HG03442 (cell line): ENCODE results near the gene PRICKLE3.
"Not testable (repeated sequence)": the region's sequence is repeated elsewhere in the genome, so short reads cannot be mapped to it uniquely, and the experiment has no call there.

Experiments
- ATAC-seq: cut with Tn5 transposase; IDR thresholded peaks from one replicate; pipeline ENCODE4 v1.9.1; 2021; ENCODE audit warnings: mild to moderate bottlenecking, moderate library complexity; ENCODE audit not compliant: unreplicated experiment

The PRICKLE3 gene

DNA sequence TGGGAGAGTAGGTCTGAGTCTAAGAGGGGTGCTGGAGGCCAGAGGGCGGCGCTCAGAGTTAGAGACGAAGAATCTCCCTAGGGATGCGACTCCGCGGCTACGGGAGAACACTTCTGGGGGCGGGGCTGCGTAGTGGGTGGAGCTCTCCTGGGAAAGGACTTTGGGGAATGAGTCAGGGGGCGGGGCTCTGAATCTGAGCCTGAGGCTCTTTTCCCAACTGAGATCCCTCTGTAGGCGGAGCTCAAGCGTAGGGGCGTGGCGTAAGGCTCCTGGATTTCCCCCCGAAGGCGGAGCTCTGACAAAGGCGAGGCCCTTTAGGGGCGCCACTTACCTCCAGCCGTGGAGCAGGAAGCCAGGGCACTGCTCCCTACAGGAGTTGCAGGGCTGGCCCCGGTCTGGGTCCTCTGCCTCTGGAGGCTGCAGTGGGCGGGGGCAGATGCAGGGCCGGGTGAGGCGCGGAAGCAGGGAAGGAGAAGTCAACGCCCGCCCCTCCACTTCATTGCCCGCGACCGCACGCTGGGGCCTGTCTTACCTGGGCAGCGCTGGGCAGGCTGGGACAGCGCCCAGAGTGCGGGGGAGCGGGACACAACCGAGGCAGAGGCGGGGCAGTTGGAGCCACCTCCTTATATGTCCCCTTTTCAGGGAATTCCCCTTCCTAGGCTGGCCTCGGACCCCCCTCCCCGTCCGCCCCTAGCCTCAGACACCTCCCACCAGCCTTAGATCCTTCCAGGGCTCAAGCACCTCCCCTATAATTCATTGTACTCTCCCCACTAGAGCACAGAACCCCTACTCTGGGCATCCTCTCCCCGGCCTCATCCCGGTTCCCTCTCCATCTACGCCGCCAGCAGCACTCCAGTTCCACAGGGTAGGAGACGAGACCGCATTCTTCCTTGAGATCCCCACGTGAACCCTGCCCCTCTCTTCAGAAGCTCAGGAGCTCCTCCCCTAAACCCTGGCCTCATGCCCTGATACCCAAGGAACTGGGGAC, 1.6 kb downstream of the PRICKLE3 start:
- ATAC-seq = no peak

DNA sequence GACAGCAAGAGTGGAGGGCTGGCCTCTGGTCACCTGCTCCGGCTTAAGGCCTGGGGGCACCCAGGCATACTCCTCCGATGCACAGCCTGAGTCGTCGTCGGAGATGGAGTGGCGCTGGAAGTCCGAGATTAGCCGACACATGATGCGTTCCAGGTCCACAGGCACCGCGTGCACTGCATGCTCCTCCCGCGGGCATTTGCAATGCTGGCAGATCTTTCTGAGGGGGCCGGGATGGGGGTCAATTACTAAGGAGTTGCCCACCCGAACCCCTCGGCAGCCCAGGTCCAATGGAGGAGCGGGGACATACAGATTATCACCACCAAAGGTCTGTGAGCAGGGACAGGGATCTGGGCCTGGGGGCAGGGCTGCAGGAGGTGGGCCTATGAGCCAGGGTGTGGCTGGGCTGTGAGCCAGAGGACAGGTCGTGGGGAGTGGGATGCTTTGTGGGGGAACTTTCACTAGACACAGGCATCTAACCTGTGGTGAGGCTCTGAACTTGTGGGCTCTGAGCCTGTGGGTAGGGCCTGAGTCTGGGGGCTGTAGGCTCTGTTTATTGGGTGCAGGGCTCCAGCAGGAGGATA, 2.4 kb downstream of the PRICKLE3 start:
- ATAC-seq = no peak

DNA sequence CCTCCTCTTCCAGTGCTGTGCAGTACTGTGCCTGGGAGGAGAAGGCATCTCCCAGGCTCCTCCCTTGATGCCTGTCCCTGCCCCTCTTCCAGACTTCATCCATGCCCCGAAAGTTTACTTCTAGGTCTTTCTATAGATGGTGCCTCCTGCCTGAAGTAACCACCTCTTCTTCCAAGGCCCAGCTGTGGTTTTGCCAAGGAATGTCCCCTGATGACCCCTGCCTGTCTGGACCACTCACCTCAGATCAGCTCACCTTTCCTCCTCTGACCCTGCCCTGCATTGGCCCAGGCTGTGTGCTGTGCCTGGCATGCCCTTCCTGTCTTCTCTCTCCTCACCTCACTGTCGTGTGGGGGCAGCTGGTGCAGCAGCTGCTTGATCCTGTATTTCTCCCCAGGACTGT, 6.8 kb downstream of the PRICKLE3 start:
- ATAC-seq = no peak

DNA sequence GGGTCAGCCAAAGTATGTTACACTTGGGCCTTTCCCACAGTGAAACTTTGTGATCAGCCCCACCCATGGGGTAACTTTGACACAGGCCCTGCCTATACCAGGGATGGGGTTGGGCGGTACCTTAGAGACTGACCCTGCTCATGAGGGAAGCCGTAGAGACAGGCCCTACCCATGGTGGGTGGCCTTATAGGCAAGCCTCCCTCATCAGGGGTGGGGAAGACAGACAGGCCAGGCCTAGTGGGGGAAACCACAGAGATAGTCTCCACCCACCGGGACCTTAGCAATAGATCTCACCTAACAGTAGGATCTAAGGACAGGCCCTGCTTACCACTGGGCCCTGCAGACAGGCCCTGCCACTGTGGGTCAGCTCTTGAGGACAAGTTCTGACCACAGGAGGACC, 7.6 kb downstream of the PRICKLE3 start:
- ATAC-seq = no peak

DNA sequence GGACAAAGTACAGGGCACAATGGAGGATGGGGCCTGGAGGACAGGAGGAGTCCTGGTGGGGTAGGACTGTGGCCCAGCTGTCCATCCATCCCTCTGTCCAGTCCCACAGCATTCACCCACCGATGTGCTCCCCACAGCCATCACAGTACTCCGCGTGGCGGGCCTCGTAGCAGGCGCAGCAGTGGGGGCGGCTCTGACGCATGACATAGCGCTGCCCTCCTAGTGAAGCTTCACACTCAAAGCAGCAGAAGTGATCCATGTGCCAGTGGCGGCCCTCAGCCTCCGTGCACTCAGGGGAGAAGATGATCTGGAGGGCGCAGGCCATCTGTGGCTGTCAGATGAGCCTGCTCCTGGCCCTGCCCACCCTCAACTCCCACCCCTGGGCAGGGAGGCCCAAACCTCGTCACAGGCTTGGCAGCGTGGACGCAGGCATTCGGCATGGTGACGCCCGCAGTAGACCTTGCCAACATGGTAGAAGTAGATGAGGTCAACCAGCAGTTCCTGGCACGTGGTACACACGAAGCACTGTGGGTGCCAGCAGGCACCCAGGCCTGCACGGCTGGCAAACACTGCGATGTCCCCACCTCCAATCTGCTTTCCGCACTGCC, 8.2 kb downstream of the PRICKLE3 start:
- no peak for ATAC-seq

DNA sequence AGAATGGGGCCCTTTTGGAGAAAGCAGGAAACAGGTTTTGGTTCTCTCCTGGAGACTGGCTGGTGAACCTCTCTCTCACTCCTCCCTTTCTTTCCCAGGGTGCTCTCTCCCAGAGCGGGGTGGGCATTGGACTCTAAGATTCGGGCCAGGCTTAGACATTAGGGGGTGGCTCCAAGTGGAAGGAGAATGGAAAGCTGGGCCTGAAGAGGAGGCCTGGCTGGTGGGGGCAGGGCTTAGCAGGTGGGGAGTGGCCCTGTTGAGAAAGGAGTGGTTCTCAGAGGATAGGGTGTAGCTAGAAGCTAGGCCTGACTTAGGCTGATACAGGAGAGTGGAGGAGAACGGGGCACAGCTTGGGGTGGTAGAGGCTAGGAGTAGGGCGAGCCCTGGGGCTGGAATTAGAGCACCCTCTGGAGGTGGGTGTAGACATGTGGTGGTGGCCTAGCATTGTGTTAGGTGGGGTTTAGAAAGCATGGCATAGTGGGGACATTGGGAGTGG, 8.8 kb downstream of the PRICKLE3 start:
- ATAC-seq = no peak

DNA sequence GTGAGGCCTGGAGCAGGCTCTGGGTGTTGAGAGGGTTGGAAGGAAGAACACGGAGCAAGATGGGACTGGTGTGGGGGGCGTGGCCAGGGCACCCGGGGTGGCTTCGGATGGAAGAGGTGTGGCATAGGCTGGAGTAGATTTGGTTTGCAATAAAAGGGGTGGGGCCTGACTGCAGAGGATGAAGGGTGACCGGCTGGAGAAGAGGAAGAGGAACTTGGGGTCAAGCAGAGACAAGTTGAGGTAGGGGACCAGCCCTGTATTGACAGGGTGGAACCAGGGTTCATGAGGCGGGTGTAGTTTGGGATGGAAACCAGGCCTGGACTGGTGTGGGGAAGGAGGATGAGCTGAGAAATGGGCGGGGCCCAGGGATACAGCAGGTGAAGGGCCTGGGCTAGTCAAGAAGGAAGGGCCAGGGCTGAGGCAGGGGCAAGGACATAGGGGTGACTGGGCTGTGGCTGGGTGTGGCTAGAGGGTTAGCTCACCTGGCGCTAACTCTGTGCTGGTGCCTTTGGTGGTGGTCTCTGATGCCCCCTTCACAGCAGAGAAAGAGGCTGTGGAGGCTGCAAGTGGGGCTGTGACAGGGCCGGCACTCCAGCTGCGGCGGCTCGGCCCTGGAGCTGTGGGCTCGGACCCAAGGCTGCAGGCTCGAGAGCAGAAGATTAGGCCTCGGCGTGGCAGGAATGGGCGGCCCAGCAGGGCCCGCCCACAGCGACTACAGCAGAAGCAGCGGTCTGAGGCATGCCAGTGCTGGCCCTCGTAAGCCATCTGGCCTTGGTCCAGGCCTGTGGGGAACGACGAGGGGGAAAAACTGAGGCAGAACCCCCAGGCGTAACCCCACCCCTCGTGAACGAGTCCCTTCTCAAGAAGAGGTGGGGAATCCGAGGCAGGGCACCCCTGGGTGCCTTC, 9.5 kb downstream of the PRICKLE3 start:
- ATAC-seq = no peak

DNA sequence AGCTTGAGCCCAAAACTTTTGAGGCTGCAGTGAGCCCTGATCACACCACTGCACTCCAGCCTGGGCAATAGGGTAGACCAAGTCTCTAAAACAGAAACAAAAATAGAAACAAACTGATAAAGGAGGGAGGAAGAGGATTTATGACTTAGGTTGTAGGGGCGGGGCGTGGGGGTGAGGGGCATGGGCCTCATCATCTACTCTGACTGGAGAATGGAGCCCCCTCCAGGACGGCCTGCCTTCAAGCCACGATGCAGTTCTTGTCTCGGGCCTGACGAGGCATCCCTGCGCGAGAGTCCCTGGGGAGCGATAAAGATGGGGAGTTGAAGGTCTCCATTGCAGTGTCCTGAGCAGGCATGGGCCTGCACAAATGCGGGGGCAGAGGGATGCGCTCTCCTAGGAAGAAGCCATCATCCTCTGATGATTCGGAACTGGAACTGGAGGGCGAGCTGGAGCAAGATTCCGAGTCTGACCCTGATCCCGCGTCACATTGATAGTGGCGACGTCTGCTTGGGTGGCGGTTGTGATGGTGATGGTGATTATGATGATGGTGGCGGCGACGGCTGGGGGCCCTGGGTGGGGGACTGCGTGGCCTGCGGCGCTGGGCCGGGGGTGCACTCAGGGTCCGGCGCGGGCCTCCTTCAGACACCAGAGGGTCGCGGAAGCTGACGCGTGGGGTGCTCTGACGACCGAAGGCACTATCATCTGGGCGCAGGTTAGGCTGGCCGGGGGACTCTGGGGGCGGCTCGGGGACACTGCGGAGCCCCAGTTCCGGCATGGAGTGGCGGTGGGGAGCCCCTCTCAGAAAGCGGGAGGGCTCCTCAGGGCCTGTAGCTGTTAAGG, 10.5 kb downstream of the PRICKLE3 start:
- ATAC-seq = no peak

DNA sequence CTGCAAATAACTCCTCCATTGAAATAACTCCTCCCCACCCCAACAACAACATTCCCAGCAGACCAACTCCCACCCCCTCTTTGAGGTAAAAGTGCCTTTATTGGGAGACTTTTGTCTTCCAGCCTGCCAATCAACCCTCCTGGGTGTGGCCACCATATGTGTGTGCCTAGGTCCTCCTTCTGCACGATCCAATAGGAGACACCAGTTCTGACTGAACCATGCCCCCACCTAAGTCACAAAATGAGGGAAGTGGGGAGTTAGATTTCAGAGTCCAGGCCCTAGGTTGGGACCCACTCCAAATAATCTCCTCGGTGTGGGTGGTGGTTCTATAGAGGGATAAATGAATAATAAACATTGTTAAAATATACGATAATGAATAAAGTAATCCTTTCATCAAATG, 11.4 kb downstream of the PRICKLE3 start:
- ATAC-seq = no peak

DNA sequence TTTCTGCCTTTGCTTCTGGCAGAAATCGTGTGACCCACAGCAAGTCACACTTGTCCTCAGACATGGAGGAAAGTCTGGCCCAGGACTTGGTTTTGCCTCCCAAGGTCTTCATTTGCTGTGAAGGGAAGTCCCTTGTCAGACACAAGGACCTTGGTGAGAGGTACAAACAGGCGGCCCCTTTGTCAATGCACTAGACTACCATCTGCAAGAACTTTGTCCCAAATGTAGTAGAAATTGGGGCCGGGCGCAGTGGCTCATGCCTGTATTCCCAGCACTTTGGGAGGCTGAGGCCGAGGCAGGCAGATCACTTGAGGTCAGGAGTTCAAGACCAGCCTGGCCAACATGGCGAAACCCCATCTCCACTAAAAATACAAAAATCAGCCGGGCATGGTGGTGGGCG, 12.6 kb downstream of the PRICKLE3 start:
- ATAC-seq = not testable (repeated sequence)

DNA sequence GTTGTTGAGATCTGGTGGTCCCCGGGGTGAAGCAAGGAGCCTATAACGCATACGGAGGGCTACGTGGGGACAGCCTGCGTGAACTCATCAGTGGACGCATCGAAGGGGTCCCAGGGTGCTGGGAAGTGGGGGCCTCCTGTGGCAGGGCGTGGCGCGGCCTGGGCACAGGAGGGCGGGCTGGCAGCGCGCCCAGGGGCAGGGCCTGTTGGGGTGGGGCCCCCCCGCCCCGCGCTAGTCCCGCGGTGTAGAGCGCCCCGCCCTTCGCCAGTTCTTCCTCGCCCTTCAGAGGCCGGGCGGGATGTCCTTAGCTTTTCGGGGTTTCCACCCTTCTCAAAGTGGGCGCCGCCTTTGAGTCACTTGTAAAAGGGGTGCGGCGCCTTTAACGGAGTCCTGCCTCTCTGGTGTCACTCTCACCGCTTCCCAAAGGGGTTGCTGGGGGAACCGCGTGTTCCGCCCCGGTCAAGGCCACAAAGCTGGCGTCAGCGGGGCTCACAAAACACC, 13.8 kb downstream of the PRICKLE3 start:
- peak; percentile 65 for ATAC-seq

DNA sequence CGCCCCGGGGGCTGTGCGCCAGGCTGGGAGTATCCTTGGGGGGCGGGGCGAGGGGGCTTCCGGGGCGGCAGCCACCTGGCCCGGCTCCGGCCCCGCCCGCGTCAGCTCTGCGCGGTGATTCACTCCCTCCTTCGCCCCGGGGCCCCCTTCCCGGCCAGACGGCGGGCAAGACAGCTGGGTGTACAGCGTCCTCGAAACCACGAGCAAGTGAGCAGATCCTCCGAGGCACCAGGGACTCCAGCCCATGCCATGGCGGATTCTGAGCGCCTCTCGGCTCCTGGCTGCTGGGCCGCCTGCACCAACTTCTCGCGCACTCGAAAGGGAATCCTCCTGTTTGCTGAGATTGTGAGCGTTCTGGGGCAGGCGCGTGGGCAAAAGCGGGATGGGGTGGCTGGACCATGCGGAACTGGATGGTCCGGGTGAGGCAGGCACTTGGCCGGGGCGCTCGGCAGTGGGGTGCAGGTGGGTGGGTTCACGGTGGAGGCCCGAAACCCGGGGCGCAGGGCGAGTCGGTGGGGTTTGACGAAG, 14.4 kb downstream of the PRICKLE3 start, which contains the start of gene PLP2:
Gene PLP2 (plus strand): TSS at position 147 of the 528 bp plus-strand sequence. CDS start 103 bp downstream, at position 250.
- ATAC-seq = peak; percentile 32

DNA sequence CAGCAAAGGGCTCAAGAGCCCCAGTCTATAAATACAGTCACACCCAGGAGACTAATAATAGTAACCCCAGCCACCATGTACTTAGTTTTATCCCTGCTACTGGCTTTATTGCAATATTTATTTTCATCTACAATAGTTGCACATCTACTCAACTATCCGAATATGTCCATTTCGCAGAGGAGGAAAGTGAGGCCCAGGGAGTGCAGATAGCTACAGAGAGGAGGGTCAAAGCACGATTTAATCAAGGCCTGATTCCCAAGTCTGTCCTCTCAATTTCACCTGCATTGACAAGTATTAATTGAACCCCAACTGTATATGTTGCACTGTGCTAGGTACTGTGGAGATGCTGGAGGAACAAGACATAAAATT, 18.4 kb downstream of the PRICKLE3 start:
- ATAC-seq = no peak

DNA sequence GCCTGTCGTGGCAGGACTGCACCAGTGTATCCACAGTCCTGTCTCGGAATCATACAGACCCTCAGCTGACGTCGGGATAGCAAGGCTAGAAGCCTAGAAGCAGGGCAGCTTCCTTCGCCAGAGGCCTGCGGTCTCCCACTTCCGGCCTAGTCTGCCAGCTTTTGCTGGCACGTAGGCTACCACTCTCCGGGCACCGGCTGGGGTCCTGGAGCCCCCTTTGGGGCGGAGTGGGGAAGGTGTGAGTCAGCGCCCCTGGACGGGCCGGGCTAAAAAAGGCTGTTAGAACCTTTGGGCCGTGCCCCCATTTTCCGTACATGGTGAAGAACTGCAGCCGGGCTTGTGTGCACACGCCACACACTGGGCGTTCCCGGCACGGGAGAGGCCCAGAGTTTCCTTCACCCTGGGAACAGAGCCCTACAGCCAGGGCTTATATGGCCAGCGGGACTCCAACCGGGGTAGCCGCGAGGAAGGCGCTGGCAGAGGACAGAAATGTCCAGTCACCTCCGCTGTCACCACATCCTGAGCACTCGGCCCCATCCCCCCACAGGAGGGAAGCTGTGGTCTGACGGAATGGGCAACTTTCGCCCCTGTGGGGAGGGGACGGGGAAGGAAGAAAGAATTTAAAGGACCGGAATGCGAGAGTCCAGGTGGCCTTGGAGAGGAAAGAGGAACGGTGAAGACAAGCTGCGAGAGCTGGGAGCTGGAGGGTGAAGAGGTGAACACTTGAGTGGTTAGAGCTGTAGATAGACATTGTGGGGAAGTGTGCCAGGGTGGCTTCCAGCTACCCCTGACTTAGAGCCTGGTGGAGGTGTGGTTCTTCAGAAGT, 19.0 kb downstream of the PRICKLE3 start:
- peak; percentile 24 for ATAC-seq

DNA sequence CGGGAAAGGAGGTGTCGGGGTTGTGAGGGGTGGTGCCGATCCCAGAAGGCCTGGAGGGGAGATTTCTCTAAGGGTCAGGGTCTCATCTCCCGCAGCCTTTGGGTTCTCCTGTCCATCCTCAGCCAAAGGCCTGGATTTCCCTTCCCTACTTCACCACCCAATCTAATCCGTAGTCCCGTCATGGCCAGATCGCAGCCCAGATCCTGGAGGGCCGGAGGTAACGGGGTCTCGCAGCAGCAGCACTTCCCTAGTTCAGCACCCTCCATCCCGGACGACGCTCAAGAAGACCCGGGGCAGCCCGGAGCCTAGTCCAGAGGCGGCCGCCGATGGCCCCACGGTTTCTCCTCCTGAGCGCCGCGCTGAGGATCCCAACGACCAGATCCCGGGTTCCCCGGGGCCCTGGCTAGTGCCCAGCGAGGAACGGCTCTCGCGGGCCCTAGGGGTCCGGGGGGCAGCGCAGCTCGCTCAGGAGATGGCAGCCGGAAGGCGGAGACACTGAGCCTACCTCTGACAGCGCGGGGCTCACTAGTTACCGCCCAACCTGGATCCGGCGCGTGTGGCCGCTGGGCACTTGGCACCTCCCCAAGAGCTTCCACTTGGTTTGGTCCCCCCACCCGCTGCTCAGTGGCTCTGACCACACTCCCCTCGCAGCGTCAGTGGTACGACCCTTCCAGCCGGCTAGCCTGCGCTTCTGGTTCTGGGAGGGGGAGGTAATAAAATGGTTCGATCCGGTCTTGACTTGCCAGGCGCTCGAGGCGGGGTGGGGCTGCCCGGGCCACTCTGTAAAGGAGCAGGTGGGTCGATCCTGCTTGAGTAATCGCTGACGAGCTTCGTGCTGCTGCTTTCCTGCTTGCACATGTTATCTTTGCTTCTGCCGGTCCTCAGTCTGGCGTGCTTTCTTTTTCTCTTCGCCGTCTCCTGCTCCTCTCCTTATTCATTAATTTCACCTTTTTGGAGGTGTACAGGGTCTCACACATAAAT, 20.0 kb downstream of the PRICKLE3 start:
- peak; percentile 41 for ATAC-seq

DNA sequence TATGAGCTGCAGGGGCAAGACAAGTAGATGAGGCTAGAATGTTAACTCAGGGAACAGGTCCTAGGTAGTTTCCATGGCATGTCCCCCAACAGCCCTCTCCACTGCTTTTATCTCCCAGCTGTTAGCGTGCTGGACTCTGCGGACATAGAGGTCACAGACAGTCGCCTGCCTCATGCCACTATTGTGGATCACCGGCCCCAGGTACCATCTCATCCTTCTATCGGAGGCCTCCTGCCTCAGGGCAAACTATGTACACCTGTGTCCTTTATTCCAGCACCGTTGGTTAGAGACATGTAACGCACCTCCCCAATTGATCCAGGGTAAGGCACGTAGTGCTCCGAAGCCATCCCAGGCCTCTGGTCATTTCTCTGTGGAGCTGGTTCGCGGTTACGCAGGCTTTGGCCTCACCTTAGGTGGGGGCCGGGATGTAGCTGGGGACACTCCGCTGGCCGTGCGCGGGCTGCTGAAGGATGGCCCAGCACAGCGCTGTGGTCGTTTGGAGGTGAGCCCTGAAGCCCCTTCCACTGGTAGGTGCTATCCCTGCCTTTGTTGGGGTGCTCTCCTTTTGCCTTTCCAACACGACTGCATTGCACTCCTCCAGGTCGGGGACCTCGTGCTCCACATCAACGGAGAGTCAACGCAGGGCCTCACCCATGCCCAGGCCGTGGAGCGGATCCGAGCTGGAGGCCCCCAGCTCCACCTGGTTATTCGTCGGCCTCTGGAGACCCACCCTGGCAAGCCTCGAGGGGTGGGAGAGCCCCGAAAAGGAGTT, 21.4 kb downstream of the PRICKLE3 start:
- ATAC-seq = no peak
